Parathyroid adenoma (tissue), 2 donors: Measurements from ENCODE around the gene BLCAP.

Experiments
- H2AFZ ChIP-seq: fragments of 300-600 bp; sonication (generic); one replicate; pipeline ENCODE4 v1.7.0; 2017; ENCODE audit warnings: antibody characterized with exemption, mild to moderate bottlenecking
- H3K27ac ChIP-seq: fragments of 300-600 bp; sonication (generic); one replicate; pipeline ENCODE4 v1.7.0; 2017
- H3K27me3 ChIP-seq: fragments of 300-600 bp; sonication (generic); one replicate; pipeline ENCODE4 v1.7.0; 2017; ENCODE audit warnings: low read length; ENCODE audit not compliant: control insufficient read depth, insufficient read depth
- H3K36me3 ChIP-seq: fragments of 300-600 bp; sonication (generic); one replicate; pipeline ENCODE4 v1.7.0; 2017; ENCODE audit warnings: low read length; ENCODE audit not compliant: control insufficient read depth, insufficient read depth
- H3K4me1 ChIP-seq: fragments of 300-600 bp; sonication (generic); one replicate; pipeline ENCODE4 v1.7.0; 2017; ENCODE audit warnings: control low read depth
- H3K4me2 ChIP-seq: fragments of 300-600 bp; sonication (generic); one replicate; pipeline ENCODE4 v1.7.0; 2017; ENCODE audit warnings: low read length
- H3K4me3 ChIP-seq: fragments of 300-600 bp; sonication (generic); one replicate; pipeline ENCODE4 v1.7.0; 2017; ENCODE audit warnings: low read depth, low read length
- H3K79me2 ChIP-seq: fragments of 300-600 bp; sonication (generic); one replicate; pipeline ENCODE4 v1.7.0; 2017; ENCODE audit warnings: control low read depth
- H3K9ac ChIP-seq: fragments of 300-600 bp; sonication (generic); one replicate; pipeline ENCODE4 v1.7.0; 2017; ENCODE audit warnings: mild to moderate bottlenecking
- H3K9me3 ChIP-seq: fragments of 300-600 bp; sonication (generic); one replicate; pipeline ENCODE4 v1.7.0; 2017; ENCODE audit warnings: low read length; ENCODE audit not compliant: control insufficient read depth
- CTCF ChIP-seq: fragments of 300-600 bp; sonication (generic); IDR thresholded peaks from one replicate; pipeline ENCODE4 v1.7.0; 2017; ENCODE audit warnings: antibody characterized with exemption, mild to moderate bottlenecking
- donor health status: primary hyperparathyroidism.

The BLCAP gene

GRCh38 chr20:37547912-37548311 is 20.2 kb upstream of the BLCAP start:
- Histone ChIP-seq H3K9ac (no peak overlapping the region), H3K4me3 (no peak overlapping the region), H2AFZ (no peak overlapping the region), H3K4me2 (no peak overlapping the region), H3K36me3 (no peaks in the 10 kb centered on the region), H3K79me2 (no peaks in the 10 kb centered on the region), H3K27me3 (no peaks in the 10 kb centered on the region), H3K27ac (no peak overlapping the region), H3K4me1 (no peaks in the 10 kb centered on the region), H3K9me3 (no peaks in the 10 kb centered on the region)
- no peak for TF ChIP-seq CTCF

GRCh38 chr20:37545516-37545915 is 17.8 kb upstream of the BLCAP start:
- Histone ChIP-seq H3K27me3 (no peaks in the 10 kb centered on the region), H3K27ac (no peak overlapping the region), H2AFZ (no peak overlapping the region), H3K79me2 (no peaks in the 10 kb centered on the region), H3K9me3 (no peaks in the 10 kb centered on the region), H3K4me3 (no peak overlapping the region), H3K9ac (no peak overlapping the region), H3K36me3 (no peaks in the 10 kb centered on the region), H3K4me1 (no peaks in the 10 kb centered on the region), H3K4me2 (no peak overlapping the region)
- TF ChIP-seq CTCF: no peak

GRCh38 chr20:37544386-37544785 is 16.7 kb upstream of the BLCAP start:
- no peak overlapping the region for H3K4me2 ChIP-seq
- H3K9ac ChIP-seq: no peak overlapping the region
- no peaks in the 10 kb centered on the region for H3K27me3 ChIP-seq
- H3K4me3 ChIP-seq: no peak overlapping the region
- H2AFZ ChIP-seq: no peak overlapping the region
- H3K9me3 ChIP-seq: no peaks in the 10 kb centered on the region
- TF ChIP-seq CTCF: no peak
- H3K36me3 ChIP-seq: no peaks in the 10 kb centered on the region
- no peaks in the 10 kb centered on the region for H3K4me1 ChIP-seq
- H3K79me2 ChIP-seq: no peaks in the 10 kb centered on the region
- H3K27ac ChIP-seq: no peak overlapping the region

GRCh38 chr20:37543828-37544227 is 16.2 kb upstream of the BLCAP start:
- Histone ChIP-seq H3K36me3 (no peaks in the 10 kb centered on the region), H3K27ac (no peak overlapping the region), H2AFZ (no peak overlapping the region), H3K9me3 (no peaks in the 10 kb centered on the region), H3K4me2 (no peak overlapping the region), H3K27me3 (no peaks in the 10 kb centered on the region), H3K4me3 (no peak overlapping the region), H3K9ac (no peak overlapping the region), H3K79me2 (no peaks in the 10 kb centered on the region), H3K4me1 (no peaks in the 10 kb centered on the region)
- no peak for TF ChIP-seq CTCF

- H3K4me3 ChIP-seq: no peak overlapping the region
- no peak for TF ChIP-seq CTCF
- no peaks in the 10 kb centered on the region for H3K4me1 ChIP-seq
- no peaks in the 10 kb centered on the region for H3K9me3 ChIP-seq
- no peaks in the 10 kb centered on the region for H3K36me3 ChIP-seq
- H3K27me3 ChIP-seq: no peaks in the 10 kb centered on the region
- H3K9ac ChIP-seq: no peak overlapping the region
- H3K79me2 ChIP-seq: no peaks in the 10 kb centered on the region
- H3K27ac ChIP-seq: no peak overlapping the region
- H2AFZ ChIP-seq: no peak overlapping the region
- no peak overlapping the region for H3K4me2 ChIP-seq
Observed at GRCh38 chr20:37542281-37542680, 14.6 kb upstream of the BLCAP start.
